Colon (tissue), 2 donors: ENCODE data around the gene PTPRQ.

Source experiments
- FAIRE-seq: peaks from 2 replicates; lab custom pipeline; 2012; peaks lifted over from hg19 to GRCh38; lab: Jason Lieb, UNC
- donor health status: control.
- donor health status: control.

The PTPRQ gene

DNA sequence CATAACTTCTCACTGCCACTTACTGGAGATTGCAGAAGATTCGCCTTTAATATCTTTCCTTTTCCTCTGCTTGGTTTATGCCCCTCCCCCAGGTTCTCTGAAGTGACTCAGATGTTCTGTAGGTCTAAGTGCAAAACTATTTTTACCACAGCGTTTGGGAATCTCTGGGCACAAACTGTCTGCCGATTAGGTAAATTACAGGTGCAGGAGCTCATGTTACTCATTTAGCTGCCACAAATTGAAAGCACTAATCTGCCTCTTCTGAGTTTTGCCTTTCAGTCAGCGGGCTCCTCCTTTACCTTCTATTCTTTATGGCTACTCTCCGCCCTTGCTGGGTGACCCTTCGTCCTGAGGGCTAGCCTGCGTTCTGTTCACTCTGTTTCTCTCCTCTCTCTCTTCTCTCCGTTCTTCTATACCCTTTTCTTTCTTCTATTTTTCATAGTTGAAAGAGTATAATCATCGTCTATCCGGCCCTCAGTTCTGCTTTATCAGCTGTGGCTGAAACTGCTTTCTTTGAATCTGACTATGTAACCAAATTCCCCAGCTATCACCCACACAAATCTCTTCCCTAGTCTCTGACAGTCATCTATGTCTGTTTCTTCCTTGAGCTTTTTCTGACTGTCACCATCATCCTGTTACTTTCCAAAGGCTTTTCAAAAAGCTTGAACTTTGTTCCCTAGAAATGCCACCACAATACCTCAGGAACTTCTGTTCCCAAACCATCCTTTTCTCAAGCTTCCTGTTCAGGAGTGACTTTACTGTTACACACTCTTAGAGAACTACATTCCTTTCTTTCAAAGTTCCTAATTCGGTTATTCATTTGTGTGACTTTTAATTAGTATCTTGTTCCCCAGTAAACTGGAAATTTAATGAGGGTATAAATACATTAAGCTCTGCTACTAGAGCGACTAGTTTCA, 259.1 kb downstream of the PTPRQ start:
- no peak for FAIRE-seq

DNA sequence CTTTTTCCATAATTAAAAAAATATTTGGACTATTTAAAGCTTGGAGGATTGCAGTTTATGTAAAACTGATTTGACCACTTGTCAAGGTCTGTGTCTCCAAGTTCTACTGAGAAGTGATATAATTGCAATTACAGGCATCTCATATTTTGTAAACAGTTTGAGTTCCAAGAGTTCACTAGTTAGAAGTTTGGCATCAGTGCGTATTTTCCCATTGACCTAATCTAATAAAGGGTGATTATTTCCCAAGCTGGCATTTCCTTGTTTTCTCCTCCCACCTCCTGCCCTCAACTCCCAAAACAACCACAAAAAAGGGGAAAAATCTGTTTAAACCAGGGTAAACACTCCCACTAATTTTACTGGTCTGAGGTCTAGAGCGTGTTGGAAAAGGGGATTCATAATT, 260.4 kb downstream of the PTPRQ start:
- FAIRE-seq: no peak

DNA sequence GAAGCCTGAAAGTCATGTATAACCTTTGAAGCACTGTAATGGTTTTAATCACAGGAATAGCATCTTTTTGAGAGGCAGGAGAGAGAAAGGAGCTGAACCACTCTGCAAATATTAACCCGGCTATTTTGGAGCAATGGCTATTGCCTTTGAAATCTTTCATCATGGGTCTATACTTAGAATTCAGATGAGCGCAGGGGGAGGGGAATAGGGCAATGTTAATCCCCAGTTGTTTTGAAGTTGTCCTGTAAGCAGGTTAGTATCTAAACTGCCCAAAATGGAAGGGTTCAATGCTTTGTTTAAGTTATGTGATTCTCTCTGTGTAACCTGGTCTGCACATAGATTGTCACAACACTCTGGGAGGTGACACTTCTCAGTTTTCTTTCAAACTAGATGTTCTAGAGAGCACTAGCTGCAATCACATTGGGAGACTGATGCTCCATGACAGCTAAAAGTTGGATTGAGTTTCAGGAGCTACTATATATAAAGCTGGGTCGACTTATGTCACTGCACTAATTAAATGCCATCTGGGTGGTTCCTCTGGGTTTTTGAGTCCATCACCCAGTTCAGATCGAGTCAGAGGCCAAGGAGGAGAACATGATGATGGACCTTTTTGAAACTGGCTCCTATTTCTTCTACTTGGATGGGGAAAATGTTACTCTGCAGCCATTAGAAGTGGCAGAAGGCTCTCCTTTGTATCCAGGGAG, 263.2 kb downstream of the PTPRQ start, which contains the start of gene MYF6:
Gene MYF6 (plus strand): TSS at position 509 of the 704 bp plus-strand sequence. CDS start 86 bp downstream, at position 595.
- FAIRE-seq: no peak

DNA sequence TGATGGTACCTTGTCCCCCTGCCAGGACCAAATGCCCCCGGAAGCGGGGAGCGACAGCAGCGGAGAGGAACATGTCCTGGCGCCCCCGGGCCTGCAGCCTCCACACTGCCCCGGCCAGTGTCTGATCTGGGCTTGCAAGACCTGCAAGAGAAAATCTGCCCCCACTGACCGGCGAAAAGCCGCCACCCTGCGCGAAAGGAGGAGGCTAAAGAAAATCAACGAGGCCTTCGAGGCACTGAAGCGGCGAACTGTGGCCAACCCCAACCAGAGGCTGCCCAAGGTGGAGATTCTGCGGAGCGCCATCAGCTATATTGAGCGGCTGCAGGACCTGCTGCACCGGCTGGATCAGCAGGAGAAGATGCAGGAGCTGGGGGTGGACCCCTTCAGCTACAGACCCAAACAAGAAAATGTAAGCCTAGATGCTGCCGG, 263.8 kb downstream of the PTPRQ start:
- no peak for FAIRE-seq

DNA sequence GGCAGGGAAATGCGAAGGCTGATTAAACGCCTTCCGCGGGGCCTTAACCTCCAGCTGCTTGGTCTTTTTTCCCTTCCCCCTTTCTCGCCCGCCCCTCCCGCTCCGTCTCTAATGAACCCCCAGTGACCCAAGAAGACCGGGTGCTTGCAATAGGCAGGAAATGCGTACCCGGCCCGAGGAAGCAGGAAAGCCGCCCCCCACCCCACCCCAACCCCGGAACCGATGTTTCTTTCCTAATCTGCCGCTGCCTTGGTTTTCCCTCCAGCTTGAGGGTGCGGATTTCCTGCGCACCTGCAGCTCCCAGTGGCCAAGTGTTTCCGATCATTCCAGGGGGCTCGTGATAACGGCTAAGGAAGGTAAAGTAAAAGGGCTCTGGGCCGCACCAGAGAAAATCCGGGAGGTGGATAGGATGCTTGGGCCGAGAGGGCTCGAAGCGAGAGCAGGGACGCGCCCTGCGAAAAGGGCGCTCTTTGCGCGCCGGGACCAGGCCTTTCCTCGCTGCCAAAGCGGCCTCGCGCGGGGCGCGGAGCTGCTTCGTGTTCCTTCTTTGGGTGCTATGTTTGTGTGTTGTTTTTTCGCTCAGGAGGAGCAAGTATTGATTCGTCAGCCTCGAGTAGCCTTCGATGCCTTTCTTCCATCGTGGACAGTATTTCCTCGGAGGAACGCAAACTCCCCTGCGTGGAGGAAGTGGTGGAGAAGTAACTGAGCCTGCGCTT, 264.4 kb downstream of the PTPRQ start:
- FAIRE-seq: no peak

DNA sequence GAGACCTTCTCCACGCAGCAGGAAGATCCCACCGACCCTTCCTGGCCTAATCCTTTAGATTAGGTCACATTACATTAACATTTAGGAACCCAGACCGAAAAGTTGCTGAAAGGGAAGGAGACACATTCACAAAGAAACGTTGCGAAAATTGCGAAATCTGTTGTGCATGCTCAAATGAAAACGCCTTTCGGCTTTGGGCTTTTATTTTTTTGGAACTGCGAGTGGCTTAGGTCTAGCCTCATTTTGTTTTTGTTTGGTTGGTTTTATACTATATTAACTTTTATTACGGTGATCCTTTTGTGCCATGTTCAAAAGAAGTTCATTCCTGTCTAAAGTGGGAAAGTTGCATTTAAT, 264.9 kb downstream of the PTPRQ start:
- FAIRE-seq: no peak

DNA sequence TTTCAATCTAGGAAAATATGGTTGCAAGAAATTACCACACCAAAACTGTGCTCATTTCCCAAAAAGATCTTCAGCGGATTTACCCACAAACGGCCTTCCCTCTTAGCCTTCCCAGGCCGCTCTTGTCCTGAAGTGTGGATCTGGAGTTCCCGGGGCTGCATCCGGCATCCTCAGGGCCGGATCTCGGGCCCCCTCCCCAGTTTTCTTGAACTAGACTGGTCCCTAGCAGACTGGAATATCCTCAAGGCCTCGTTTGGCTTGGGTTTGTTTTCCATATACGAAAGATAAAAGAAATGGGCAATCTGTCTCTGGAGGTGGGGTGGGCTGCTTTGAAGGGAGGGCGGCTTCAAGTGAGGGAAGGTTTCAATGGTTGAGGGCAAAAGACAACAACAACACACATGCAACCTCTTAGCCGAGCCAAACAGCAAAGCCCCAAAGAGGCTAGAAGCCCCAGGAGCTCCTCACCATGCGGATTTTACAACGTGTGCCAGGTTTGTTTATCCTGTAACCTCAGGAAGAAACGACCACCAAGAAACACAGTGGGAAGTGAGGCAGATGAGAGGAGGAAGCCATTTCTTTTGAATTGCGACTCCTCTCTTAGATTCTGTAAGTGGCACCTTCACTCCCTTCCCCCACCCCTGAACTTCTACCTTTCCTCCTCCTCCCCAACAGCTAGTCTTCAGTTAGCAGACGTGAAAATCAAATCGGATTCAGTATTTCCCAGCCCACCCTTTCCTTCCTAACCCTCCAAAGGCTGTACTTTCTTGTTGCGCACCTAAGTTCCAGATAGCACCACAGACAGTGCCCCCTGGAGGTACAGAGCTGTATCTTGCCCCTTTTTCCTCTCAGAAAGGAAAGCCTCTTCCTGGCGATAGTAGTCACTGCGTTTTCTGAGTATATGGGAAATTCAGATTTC, 266.0 kb downstream of the PTPRQ start:
- FAIRE-seq: no peak

DNA sequence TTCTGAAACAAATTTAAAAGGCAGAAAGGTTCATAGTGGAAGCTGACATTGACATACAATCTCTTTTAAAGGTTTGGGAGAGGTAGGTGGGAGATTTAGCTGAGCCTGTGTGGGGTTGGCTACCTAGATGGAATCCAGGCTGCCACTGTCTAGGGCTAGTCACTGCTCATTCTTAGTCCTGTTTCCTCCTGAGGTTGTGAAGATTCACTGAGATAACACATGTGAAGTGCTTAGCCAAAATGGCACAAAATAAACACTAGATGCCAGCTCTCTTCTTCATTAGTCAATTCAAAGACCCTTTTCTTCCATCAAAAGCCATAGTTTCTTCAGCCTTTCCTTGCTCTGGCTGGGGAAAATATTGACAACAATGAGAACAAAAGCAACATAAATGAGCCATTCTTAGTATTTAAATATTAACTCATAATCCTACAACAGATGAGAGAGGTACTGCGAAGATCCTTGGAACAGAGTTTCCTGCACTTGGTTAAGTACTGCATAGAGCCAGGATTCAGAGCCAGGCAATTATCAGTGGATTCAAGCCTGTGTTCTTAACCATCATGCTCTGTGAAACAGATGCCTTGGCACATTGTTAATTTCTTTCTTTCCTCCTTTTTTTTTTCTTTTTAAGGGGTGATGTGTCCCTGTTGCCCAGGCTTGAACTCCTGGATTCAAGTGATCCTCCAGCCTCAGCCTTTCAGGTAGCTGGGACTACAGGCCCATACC, 266.9 kb downstream of the PTPRQ start:
- no peak for FAIRE-seq

DNA sequence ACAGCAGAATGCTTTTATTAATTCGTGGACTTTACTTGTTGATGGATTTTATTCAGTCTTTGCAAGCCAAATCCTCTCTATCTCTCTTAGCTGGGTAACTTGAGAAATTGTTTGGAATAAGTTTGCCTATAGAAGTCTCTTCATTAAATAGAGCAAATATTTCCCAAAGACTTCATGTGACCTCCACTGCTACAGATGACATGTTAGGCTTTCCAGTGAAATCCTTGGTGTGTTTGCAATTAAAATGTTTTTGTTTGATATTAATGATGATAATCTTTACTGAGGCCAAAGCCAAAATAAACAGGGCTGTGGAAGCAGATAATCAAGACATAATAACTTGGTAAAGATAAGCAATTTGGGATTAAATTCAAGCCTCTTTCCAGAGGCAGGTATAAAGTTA, 267.8 kb downstream of the PTPRQ start:
- no peak for FAIRE-seq

DNA sequence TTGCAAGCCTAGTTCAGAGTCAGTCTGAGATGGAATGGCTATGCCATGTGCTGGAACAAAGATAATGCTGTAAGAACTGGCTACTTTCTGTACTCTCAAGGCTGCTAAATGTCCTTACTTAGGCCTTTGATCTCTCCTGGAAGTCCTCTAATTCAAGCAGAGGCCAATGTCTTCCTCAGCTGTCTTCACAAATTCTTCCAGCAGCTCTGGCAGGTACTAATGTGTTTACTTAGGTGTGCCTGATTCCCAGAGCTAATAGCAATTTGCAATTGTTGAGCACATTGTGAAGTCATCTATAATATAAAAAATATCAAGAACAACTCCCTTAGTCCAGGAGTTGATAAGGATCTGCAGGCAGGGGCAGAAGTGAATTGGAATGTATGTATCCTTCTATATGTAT, 268.8 kb downstream of the PTPRQ start:
- no peak for FAIRE-seq

DNA sequence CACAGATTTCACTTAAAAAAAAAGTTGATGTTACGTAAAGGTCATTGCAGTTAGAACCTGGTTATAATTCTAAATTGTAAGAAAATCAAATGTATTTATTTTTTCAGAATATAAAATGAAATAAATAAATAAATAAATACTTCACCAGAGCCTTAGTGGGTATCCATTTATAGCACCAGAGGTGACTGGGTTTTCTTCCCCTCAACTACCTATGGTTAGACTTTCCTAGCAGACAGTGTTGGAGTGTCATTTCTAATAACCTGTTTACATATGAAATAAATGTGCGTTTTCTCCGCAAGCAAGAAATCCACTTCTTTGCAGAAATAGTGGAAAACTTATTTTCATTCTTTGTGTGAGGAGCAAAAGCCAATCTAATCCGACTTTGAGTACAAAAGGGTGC, 269.4 kb downstream of the PTPRQ start:
- FAIRE-seq: no peak

DNA sequence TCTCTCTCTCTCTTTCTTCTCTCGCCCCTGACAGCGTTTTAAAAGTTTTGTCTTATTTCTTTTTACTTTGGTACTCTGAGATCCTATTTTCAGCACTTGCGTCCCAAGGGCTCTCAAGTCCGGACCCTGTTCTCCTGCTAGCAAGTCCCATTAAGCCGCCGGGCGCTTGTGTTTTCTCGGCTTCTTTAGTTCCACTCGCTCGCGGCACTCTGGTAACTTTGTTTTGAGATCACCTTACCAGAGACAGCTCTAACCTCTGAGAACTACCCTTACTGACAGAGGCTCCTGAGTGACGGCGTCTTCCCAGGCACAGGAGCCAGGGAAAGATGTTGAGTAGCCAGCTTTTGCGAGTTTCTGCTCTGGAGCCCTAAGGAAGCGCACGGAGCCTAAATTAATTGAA, 270.0 kb downstream of the PTPRQ start:
- no peak for FAIRE-seq

DNA sequence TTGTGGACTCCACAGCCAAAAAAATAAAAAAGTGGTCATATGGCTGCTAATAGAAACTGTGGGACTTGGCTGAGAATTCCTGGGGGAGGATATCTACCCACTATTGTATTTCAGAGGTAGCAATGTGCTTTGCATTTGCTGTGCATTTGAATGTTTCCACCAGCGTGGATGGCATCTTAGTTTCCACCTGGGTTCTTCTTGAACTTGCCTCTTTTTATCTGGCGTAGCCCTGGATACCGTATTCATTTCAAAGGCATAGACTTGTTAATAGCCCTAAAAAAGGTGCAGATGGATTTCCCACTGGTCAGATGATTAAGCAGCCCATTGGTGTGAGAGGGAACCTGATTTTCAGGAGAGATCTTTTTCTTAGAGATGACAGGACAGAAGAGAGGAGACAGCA, 270.8 kb downstream of the PTPRQ start:
- no peak for FAIRE-seq

DNA sequence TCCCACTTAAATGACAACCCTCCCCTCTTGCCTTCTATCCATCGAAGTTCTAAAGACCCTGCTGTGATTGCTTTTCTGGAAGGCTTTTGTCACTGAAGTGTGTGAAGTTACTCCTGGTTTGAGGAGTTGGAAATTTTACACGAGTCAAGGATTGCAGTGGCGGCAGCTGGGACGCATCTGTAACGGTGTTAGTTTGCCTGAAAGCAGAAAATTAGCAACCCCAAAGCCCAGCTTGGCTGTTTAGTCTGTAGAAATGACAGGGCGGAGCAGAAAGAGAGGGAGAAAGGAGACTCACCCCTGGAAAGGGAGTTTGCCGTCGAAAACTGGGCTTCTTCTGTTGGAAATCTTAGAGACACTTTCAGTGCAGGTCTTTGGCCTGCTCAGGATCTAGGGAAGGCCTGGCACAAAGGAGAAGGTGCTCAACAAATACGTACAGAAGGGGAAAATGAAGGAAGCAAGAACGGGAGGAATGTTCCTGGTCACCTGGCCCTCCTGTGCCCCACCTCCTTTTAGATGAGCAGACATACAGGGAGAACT, 271.7 kb downstream of the PTPRQ start:
- FAIRE-seq: no peak

DNA sequence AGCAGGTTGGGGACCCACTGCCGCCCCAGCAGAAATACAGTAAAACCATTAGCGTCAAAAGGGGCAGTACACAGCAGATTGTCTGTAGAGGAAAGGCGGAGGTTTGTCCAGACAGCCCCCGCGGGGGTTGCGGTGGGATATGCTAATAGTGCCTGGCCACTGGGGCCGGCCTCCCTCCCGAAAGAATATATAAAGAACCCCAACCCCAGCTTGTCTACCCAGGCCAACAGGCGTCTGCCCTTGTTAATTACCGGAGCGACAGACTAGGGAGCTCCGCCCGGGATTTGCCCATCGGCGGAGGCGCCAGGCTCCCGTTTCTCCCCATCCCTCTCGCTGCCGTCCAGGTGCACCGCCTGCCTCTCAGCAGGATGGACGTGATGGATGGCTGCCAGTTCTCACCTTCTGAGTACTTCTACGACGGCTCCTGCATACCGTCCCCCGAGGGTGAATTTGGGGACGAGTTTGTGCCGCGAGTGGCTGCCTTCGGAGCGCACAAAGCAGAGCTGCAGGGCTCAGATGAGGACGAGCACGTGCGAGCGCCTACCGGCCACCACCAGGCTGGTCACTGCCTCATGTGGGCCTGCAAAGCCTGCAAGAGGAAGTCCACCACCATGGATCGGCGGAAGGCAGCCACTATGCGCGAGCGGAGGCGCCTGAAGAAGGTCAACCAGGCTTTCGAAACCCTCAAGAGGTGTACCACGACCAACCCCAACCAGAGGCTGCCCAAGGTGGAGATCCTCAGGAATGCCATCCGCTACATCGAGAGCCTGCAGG, 272.8 kb downstream of the PTPRQ start, which contains the start of gene MYF5:
Gene MYF5 (plus strand): TSS at position 217 of the 774 bp plus-strand sequence. CDS start 152 bp downstream, at position 369.
- no peak for FAIRE-seq

DNA sequence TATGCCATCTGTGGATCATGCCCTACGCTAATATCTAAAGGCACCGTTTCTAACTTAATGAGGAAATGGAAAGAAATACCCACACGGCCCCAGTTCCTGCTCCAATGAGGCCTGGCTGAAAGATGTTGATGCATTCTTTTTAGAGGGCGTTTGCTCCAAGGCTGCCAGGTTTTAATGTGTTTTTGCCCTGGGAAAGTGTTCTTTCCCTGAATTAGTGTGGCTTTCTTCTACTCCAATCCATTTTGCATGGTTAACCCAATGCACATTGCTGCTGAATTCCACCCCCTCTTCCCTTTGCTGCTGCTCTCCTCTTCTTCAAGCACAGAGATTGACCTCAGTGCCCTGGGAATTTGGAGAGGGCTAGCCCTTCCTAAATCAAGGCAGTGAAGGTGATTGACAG, 273.8 kb downstream of the PTPRQ start:
- no peak for FAIRE-seq

DNA sequence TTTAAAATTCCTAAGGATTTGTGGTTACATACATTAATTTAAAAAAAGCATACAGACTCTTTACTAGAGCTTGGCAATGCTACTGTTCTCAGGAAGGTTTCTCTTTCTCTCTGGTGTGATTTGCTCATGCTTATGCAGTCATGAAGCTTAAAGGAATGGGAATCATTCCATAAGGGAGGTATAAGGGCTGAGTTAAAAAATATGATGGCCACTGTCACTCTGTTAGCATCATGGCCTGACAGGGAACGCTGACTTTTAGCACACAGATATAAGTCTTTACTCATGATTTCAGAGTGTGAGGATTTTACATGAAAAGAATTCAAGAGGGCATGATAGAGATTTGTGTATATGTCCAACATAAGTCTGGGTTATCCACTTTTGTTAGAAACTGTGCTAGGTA, 276.5 kb downstream of the PTPRQ start:
- FAIRE-seq: no peak

DNA sequence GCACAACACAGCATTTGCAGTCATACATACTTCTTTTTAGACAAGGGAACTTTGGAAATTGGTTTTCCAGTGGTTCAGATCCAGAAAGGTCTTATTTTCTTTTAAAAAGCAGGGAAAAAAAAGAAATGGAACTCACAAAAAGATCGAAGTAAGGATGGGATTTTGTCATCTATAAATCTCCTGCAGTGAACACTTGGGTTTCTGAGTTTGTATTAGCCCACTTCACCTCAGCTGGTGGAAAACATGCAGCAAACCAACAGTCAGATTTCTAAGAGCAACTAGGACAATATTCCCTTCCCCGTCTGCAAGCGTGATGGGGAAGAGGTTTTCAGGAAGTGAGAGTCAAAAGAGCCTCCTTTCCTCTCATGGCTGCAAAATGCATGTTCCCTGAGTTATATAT, 277.3 kb downstream of the PTPRQ start:
- FAIRE-seq: no peak
